ENCODE results near the gene IDH3B.

IDH3B gene

GRCh38 chr20:2656471-2657117 lies 7.4 kb downstream of the IDH3B start:
- H3K4me1 ChIP-seq (ENCODE audit: control insufficient read depth in 1 of 2, insufficient read depth in 2 of 2, low read length in 2 of 2), result peaks cover 0 to 6% of the 10 kb centered on the region in 2 experiments
- no peak overlapping the region for H2BK12ac ChIP-seq (ENCODE audit: low read length)
- no peak overlapping the region for H3K4me2 ChIP-seq (ENCODE audit: low read length)

GRCh38 chr20:2655331-2656116 lies 8.5 kb downstream of the IDH3B start:
- no peak overlapping the region for H3K9ac ChIP-seq (ENCODE audit: low read length)

More at GRCh38 chr20:2656471-2657117, 7.4 kb downstream of the IDH3B start:
- WGBS (ENCODE audit: extremely low coverage, insufficient coverage, insufficient read length), result no CpG with 5 or more reads among the region's 12 CpGs
- H3K27ac ChIP-seq (ENCODE audit: low read depth, low read length), result no peak overlapping the region
- H3K23ac ChIP-seq (ENCODE audit: low read length), result no peak overlapping the region
- H3K14ac ChIP-seq (ENCODE audit: low read length), result no peak overlapping the region
- H3K9me3 ChIP-seq (ENCODE audit: insufficient read depth, low read depth, low read length), result no peaks in the 10 kb centered on the region
- peaks cover 61 to 73% of the 10 kb centered on the region in 2 experiments for H3K36me3 ChIP-seq (ENCODE audit: control insufficient read depth in 1 of 2, insufficient read depth in 2 of 2, low read length in 2 of 2)
- no peaks in the 10 kb centered on the region for H3K27me3 ChIP-seq (ENCODE audit: insufficient read depth, low read length)
- H4K12ac ChIP-seq (ENCODE audit: low read depth, low read length), result no peak overlapping the region
- peaks cover 12% of the 10 kb centered on the region for H3K79me1 ChIP-seq (ENCODE audit: low read length)
- no peak for DNase-seq
- H2AK5ac ChIP-seq (ENCODE audit: low read length), result no peak overlapping the region
- H3K4ac ChIP-seq (ENCODE audit: low read depth, low read length), result no peak overlapping the region
- no peak overlapping the region for H4K8ac ChIP-seq (ENCODE audit: low read depth, low read length)
- no peak overlapping the region for H3K9ac ChIP-seq (ENCODE audit: low read length)
- H3K4me3 ChIP-seq (ENCODE audit: low read depth, low read length), result no peak overlapping the region
- H4K91ac ChIP-seq (ENCODE audit: low read depth, low read length), result no peak overlapping the region
- no peak overlapping the region for H2BK5ac ChIP-seq (ENCODE audit: low read depth, low read length, poor library complexity)
- H2AFZ ChIP-seq (ENCODE audit: insufficient read depth, low read length, poor library complexity), result no peak overlapping the region
- H3K79me2 ChIP-seq (ENCODE audit: control insufficient read depth, insufficient read depth, low read length, poor library complexity), result peaks cover 18% of the 10 kb centered on the region
- no peak overlapping the region for H2BK120ac ChIP-seq (ENCODE audit: insufficient read depth, low read length, poor library complexity)
- H3K18ac ChIP-seq (ENCODE audit: low read length), result no peak overlapping the region

GRCh38 chr20:2654831-2655230 lies 9.2 kb downstream of the IDH3B start:
- Histone ChIP-seq H3K4me1 (ENCODE audit: control insufficient read depth in 1 of 2, insufficient read depth in 2 of 2, low read length in 2 of 2) (peaks cover 0 to 6% of the 10 kb centered on the region in 2 experiments), H3K18ac (ENCODE audit: low read length) (no peak overlapping the region), H4K8ac (ENCODE audit: low read depth, low read length) (no peak overlapping the region), H3K9ac (ENCODE audit: low read length) (no peak overlapping the region), H3K4me3 (ENCODE audit: low read depth, low read length) (no peak overlapping the region), H2BK120ac (ENCODE audit: insufficient read depth, low read length, poor library complexity) (no peak overlapping the region), H3K23ac (ENCODE audit: low read length) (no peak overlapping the region), H3K4me2 (ENCODE audit: low read length) (no peak overlapping the region), H2AK5ac (ENCODE audit: low read length) (no peak overlapping the region), H3K27me3 (ENCODE audit: insufficient read depth, low read length) (no peaks in the 10 kb centered on the region), H3K36me3 (ENCODE audit: control insufficient read depth in 1 of 2, insufficient read depth in 2 of 2, low read length in 2 of 2) (peaks cover 51 to 61% of the 10 kb centered on the region in 2 experiments), H3K79me1 (ENCODE audit: low read length) (peaks cover 12% of the 10 kb centered on the region), H3K4ac (ENCODE audit: low read depth, low read length) (peak overlapping the region; percentile 12), H2BK5ac (ENCODE audit: low read depth, low read length, poor library complexity) (no peak overlapping the region), H3K9me3 (ENCODE audit: insufficient read depth, low read depth, low read length) (no peaks in the 10 kb centered on the region), H3K79me2 (ENCODE audit: control insufficient read depth, insufficient read depth, low read length, poor library complexity) (peaks cover 18% of the 10 kb centered on the region), H3K27ac (ENCODE audit: low read depth, low read length) (no peak overlapping the region), H4K12ac (ENCODE audit: low read depth, low read length) (no peak overlapping the region), H3K14ac (ENCODE audit: low read length) (no peak overlapping the region), H2AFZ (ENCODE audit: insufficient read depth, low read length, poor library complexity) (no peak overlapping the region), H2BK12ac (ENCODE audit: low read length) (no peak overlapping the region), H4K91ac (ENCODE audit: low read depth, low read length) (no peak overlapping the region)
- DNase-seq, result no peak
- no CpG with 5 or more reads among the region's 3 CpGs for WGBS (ENCODE audit: extremely low coverage, insufficient coverage, insufficient read length)

More at GRCh38 chr20:2655331-2656116, 8.5 kb downstream of the IDH3B start:
- H3K4ac ChIP-seq (ENCODE audit: low read depth, low read length), result no peak overlapping the region
- no peaks in the 10 kb centered on the region for H3K9me3 ChIP-seq (ENCODE audit: insufficient read depth, low read depth, low read length)
- no peak overlapping the region for H2BK120ac ChIP-seq (ENCODE audit: insufficient read depth, low read length, poor library complexity)
- H3K4me1 ChIP-seq (ENCODE audit: control insufficient read depth in 1 of 2, insufficient read depth in 2 of 2, low read length in 2 of 2), result peaks cover 0 to 6% of the 10 kb centered on the region in 2 experiments
- peaks cover 18% of the 10 kb centered on the region for H3K79me2 ChIP-seq (ENCODE audit: control insufficient read depth, insufficient read depth, low read length, poor library complexity)
- H3K23ac ChIP-seq (ENCODE audit: low read length), result no peak overlapping the region
- H3K14ac ChIP-seq (ENCODE audit: low read length), result no peak overlapping the region
- no peaks in the 10 kb centered on the region for H3K27me3 ChIP-seq (ENCODE audit: insufficient read depth, low read length)
- H2AK5ac ChIP-seq (ENCODE audit: low read length), result no peak overlapping the region
- no peak overlapping the region for H3K18ac ChIP-seq (ENCODE audit: low read length)
- H4K91ac ChIP-seq (ENCODE audit: low read depth, low read length), result no peak overlapping the region
- H4K8ac ChIP-seq (ENCODE audit: low read depth, low read length), result no peak overlapping the region
- H3K27ac ChIP-seq (ENCODE audit: low read depth, low read length), result no peak overlapping the region
- H2BK5ac ChIP-seq (ENCODE audit: low read depth, low read length, poor library complexity), result no peak overlapping the region
- no peak overlapping the region for H4K12ac ChIP-seq (ENCODE audit: low read depth, low read length)
- peaks cover 58 to 67% of the 10 kb centered on the region in 2 experiments for H3K36me3 ChIP-seq (ENCODE audit: control insufficient read depth in 1 of 2, insufficient read depth in 2 of 2, low read length in 2 of 2)
- no CpG with 5 or more reads among the region's 17 CpGs for WGBS (ENCODE audit: extremely low coverage, insufficient coverage, insufficient read length)
- no peak overlapping the region for H3K4me2 ChIP-seq (ENCODE audit: low read length)
- H2AFZ ChIP-seq (ENCODE audit: insufficient read depth, low read length, poor library complexity), result no peak overlapping the region
- H2BK12ac ChIP-seq (ENCODE audit: low read length), result no peak overlapping the region
- no peak overlapping the region for H3K4me3 ChIP-seq (ENCODE audit: low read depth, low read length)
- no peak for DNase-seq
- H3K79me1 ChIP-seq (ENCODE audit: low read length), result peaks cover 12% of the 10 kb centered on the region

- H2AK5ac ChIP-seq (ENCODE audit: low read length), result no peak overlapping the region
- H4K8ac ChIP-seq (ENCODE audit: low read depth, low read length), result no peak overlapping the region
- no peak overlapping the region for H2AFZ ChIP-seq (ENCODE audit: insufficient read depth, low read length, poor library complexity)
- no peak overlapping the region for H3K9ac ChIP-seq (ENCODE audit: low read length)
- no peak overlapping the region for H3K14ac ChIP-seq (ENCODE audit: low read length)
- no peak overlapping the region for H4K12ac ChIP-seq (ENCODE audit: low read depth, low read length)
- H3K79me1 ChIP-seq (ENCODE audit: low read length), result peaks cover 12% of the 10 kb centered on the region
- peaks cover 47 to 56% of the 10 kb centered on the region in 2 experiments for H3K36me3 ChIP-seq (ENCODE audit: control insufficient read depth in 1 of 2, insufficient read depth in 2 of 2, low read length in 2 of 2)
- H4K91ac ChIP-seq (ENCODE audit: low read depth, low read length), result no peak overlapping the region
- peaks cover 0 to 6% of the 10 kb centered on the region in 2 experiments for H3K4me1 ChIP-seq (ENCODE audit: control insufficient read depth in 1 of 2, insufficient read depth in 2 of 2, low read length in 2 of 2)
- no peak overlapping the region for H3K23ac ChIP-seq (ENCODE audit: low read length)
- no peaks in the 10 kb centered on the region for H3K27me3 ChIP-seq (ENCODE audit: insufficient read depth, low read length)
- no peak overlapping the region for H2BK120ac ChIP-seq (ENCODE audit: insufficient read depth, low read length, poor library complexity)
- H3K18ac ChIP-seq (ENCODE audit: low read length), result no peak overlapping the region
- H3K4me2 ChIP-seq (ENCODE audit: low read length), result peak overlapping the region; percentile 93
- no peak overlapping the region for H2BK12ac ChIP-seq (ENCODE audit: low read length)
- WGBS (ENCODE audit: extremely low coverage, insufficient coverage, insufficient read length), result no CpG with 5 or more reads among the region's 9 CpGs
- H3K27ac ChIP-seq (ENCODE audit: low read depth, low read length), result no peak overlapping the region
- DNase-seq, result no peak
- H3K4me3 ChIP-seq (ENCODE audit: low read depth, low read length), result no peak overlapping the region
- no peak overlapping the region for H2BK5ac ChIP-seq (ENCODE audit: low read depth, low read length, poor library complexity)
- H3K9me3 ChIP-seq (ENCODE audit: insufficient read depth, low read depth, low read length), result no peaks in the 10 kb centered on the region
- peak overlapping the region; percentile 31 for H3K4ac ChIP-seq (ENCODE audit: low read depth, low read length)
- H3K79me2 ChIP-seq (ENCODE audit: control insufficient read depth, insufficient read depth, low read length, poor library complexity), result peaks cover 18% of the 10 kb centered on the region
Measured at GRCh38 chr20:2654384-2654822, 9.6 kb downstream of the IDH3B start.

Data from trophoblast cell (in vitro differentiated cells and primary cell).